Stimulated activated naive B cell treated with anti-CD40 and anti-IgM and Interleukin-4, amounts not matched to agents 10 μg/mL and 1 μg/mL and 100 μg/mL, for 72 hours (primary cell): ENCODE data around the gene FOXF1.

Experiments
- ATAC-seq, 2 donors: fragments of 150-1000 bp; cut with Tn5 transposase; replicated peaks; 2 replicates each; pipeline ENCODE4 v1.10.0; 2021; ENCODE audit warnings: moderate library complexity in 1 of 2
- DNase-seq: peaks from one replicate; pipeline ENCODE4 v3.0.0; 2021
- H3K27ac Mint-ChIP-seq: one replicate; pipeline ENCODE4 v1.8.0; 2022; ENCODE audit warnings: mild to moderate bottlenecking, mixed read lengths
- H3K27me3 Mint-ChIP-seq, 2 donors: one replicate each; pipeline ENCODE4 v1.8.0; 2022; ENCODE audit warnings: mixed read lengths in 2 of 2
- H3K36me3 Mint-ChIP-seq, 2 donors: one replicate each; pipeline ENCODE4 v1.8.0; 2022; ENCODE audit warnings: mixed read lengths in 2 of 2, mild to moderate bottlenecking in 1 of 2
- H3K4me1 Mint-ChIP-seq, 2 donors: one replicate each; pipeline ENCODE4 v1.8.0; 2022; ENCODE audit warnings: mixed read lengths in 2 of 2, mild to moderate bottlenecking in 1 of 2
- H3K4me3 Mint-ChIP-seq, 2 donors: one replicate each; pipeline ENCODE4 v1.8.0; 2022; ENCODE audit warnings: mild to moderate bottlenecking in 2 of 2, mixed read lengths in 2 of 2, moderate library complexity in 1 of 2
- H3K9me3 Mint-ChIP-seq, 2 donors: one replicate each; pipeline ENCODE4 v1.8.0; 2022; ENCODE audit warnings: mixed read lengths in 2 of 2, mild to moderate bottlenecking in 1 of 2

Gene FOXF1

GRCh38 chr16:86505185-86505898, 5.0 kb upstream of the FOXF1 start:
- no peak for ATAC-seq
- H3K27ac Mint-ChIP-seq = peak overlapping the region; percentile 14
- H3K9me3 Mint-ChIP-seq = no peaks in the 10 kb centered on the region
- DNase-seq = no peak
- H3K36me3 Mint-ChIP-seq = peaks cover 6 to 9% of the 10 kb centered on the region in 2 donors
- peaks cover 73 to 85% of the 10 kb centered on the region in 2 donors for H3K27me3 Mint-ChIP-seq
- peaks cover 32 to 58% of the 10 kb centered on the region in 2 donors for H3K4me1 Mint-ChIP-seq
- H3K4me3 Mint-ChIP-seq = peak overlapping the region; percentile 41 to 43

- H3K4me1 Mint-ChIP-seq = peaks cover 34 to 63% of the 10 kb centered on the region in 2 donors
- ATAC-seq (no peak), DNase-seq (no peak)
- H3K9me3 Mint-ChIP-seq = no peaks in the 10 kb centered on the region
- peak overlapping the region; percentile 30 to 43 for H3K4me3 Mint-ChIP-seq
- peak overlapping the region; percentile 88 for H3K27ac Mint-ChIP-seq
- peaks cover 66 to 82% of the 10 kb centered on the region in 2 donors for H3K27me3 Mint-ChIP-seq
- H3K36me3 Mint-ChIP-seq = peaks cover 6 to 9% of the 10 kb centered on the region in 2 donors
Measured at GRCh38 chr16:86505899-86506864, 4.1 kb upstream of the FOXF1 start.

- Mint-ChIP-seq H3K27me3 (peaks cover 65 to 79% of the 10 kb centered on the region in 2 donors), H3K36me3 (peaks cover 6 to 9% of the 10 kb centered on the region in 2 donors), H3K4me1 (peaks cover 35 to 71% of the 10 kb centered on the region in 2 donors), H3K4me3 (peak overlapping the region; percentile 59 to 65), H3K27ac (peak overlapping the region; percentile 88), H3K9me3 (no peaks in the 10 kb centered on the region)
- ATAC-seq (no peak), DNase-seq (no peak)
Measured at GRCh38 chr16:86507173-86508027, 2.9 kb upstream of the FOXF1 start.

- Mint-ChIP-seq H3K27me3 (peaks cover 64 to 79% of the 10 kb centered on the region in 2 donors), H3K36me3 (peaks cover 6 to 9% of the 10 kb centered on the region in 2 donors), H3K4me1 (peaks cover 38 to 76% of the 10 kb centered on the region in 2 donors), H3K27ac (peak overlapping the region; percentile 91), H3K4me3 (peak overlapping the region; percentile 83 to 87), H3K9me3 (no peaks in the 10 kb centered on the region)
- ATAC-seq (no peak), DNase-seq (no peak)
Measured at GRCh38 chr16:86508028-86508946, 2.0 kb upstream of the FOXF1 start.

- peak overlapping the region; percentile 91 for H3K27ac Mint-ChIP-seq
Measured at GRCh38 chr16:86508947-86509758, 1.2 kb upstream of the FOXF1 start.

GRCh38 chr16:86509759-86510464, 415 bp upstream of the FOXF1 start:
- no peaks in the 10 kb centered on the region for H3K9me3 Mint-ChIP-seq
- peak overlapping the region; percentile 83 to 87 for H3K4me3 Mint-ChIP-seq
- ATAC-seq (peak; percentile 31 to 43), DNase-seq (no peak)
- H3K4me1 Mint-ChIP-seq = peaks cover 34 to 72% of the 10 kb centered on the region in 2 donors
- peak overlapping the region; percentile 25 for H3K27ac Mint-ChIP-seq
- peaks cover 6 to 9% of the 10 kb centered on the region in 2 donors for H3K36me3 Mint-ChIP-seq
- H3K27me3 Mint-ChIP-seq = peaks cover 57 to 74% of the 10 kb centered on the region in 2 donors

More at GRCh38 chr16:86508947-86509758, 1.2 kb upstream of the FOXF1 start:
- ATAC-seq (peak; percentile 66 to 68), DNase-seq (no peak)
- peaks cover 62 to 78% of the 10 kb centered on the region in 2 donors for H3K27me3 Mint-ChIP-seq
- no peaks in the 10 kb centered on the region for H3K9me3 Mint-ChIP-seq
- H3K4me1 Mint-ChIP-seq = peaks cover 36 to 74% of the 10 kb centered on the region in 2 donors
- peak overlapping the region; percentile 83 to 87 for H3K4me3 Mint-ChIP-seq
- H3K36me3 Mint-ChIP-seq = peaks cover 6 to 9% of the 10 kb centered on the region in 2 donors

- Mint-ChIP-seq H3K4me3 (peak overlapping the region; percentile 44 to 54), H3K9me3 (no peaks in the 10 kb centered on the region), H3K27me3 (peaks cover 57 to 77% of the 10 kb centered on the region in 2 donors), H3K27ac (peak overlapping the region; percentile 63), H3K36me3 (peaks cover 6 to 9% of the 10 kb centered on the region in 2 donors), H3K4me1 (peaks cover 23 to 59% of the 10 kb centered on the region in 2 donors)
- DNase-seq = no peak
- no peak for ATAC-seq
Measured at GRCh38 chr16:86511317-86512161, 1.2 kb downstream of the FOXF1 start.

- Mint-ChIP-seq H3K36me3 (peaks cover 4 to 9% of the 10 kb centered on the region in 2 donors), H3K4me1 (peaks cover 20 to 58% of the 10 kb centered on the region in 2 donors), H3K27ac (peak overlapping the region; percentile 51), H3K27me3 (peaks cover 56 to 77% of the 10 kb centered on the region in 2 donors), H3K4me3 (no peak overlapping the region), H3K9me3 (no peaks in the 10 kb centered on the region)
- DNase-seq (no peak), ATAC-seq (no peak)
Measured at GRCh38 chr16:86512301-86512859, 2.1 kb downstream of the FOXF1 start.

- Mint-ChIP-seq H3K4me1 (peaks cover 16 to 52% of the 10 kb centered on the region in 2 donors), H3K27ac (peak overlapping the region; percentile 72), H3K9me3 (no peaks in the 10 kb centered on the region), H3K36me3 (peaks cover 2 to 3% of the 10 kb centered on the region in 2 donors), H3K4me3 (no peak overlapping the region), H3K27me3 (peaks cover 56 to 77% of the 10 kb centered on the region in 2 donors)
- DNase-seq (no peak), ATAC-seq (no peak)
Measured at GRCh38 chr16:86512860-86513470, 2.6 kb downstream of the FOXF1 start.

GRCh38 chr16:86513471-86514277, 3.3 kb downstream of the FOXF1 start:
- H3K4me3 Mint-ChIP-seq = peak overlapping the region in 1 of 2 donors; percentile 28

More at GRCh38 chr16:86513471-86514277, 3.3 kb downstream of the FOXF1 start:
- ATAC-seq = no peak
- Mint-ChIP-seq H3K4me1 (peaks cover 17 to 49% of the 10 kb centered on the region in 2 donors), H3K36me3 (peaks cover 1 to 3% of the 10 kb centered on the region in 2 donors), H3K9me3 (no peaks in the 10 kb centered on the region), H3K27me3 (peaks cover 62 to 81% of the 10 kb centered on the region in 2 donors), H3K27ac (peak overlapping the region; percentile 91)
- DNase-seq = no peak
